GM12878 (cell line): Measurements from ENCODE around the gene ICA1.

ENCODE experiments used
- ATF7 ChIP-seq: fragments of 450-650 bp; IDR thresholded peaks from 2 replicates; pipeline ENCODE4 v1.6.1; 2016; ENCODE audit warnings: low read depth, mild to moderate bottlenecking
- CTCF ChIP-seq, 3 experiments: IDR thresholded peaks in 2 of 3; conservative IDR thresholded peaks in 1 of 3; 2 replicates each; pipeline ENCODE4 v1.5.1; 2011; ENCODE audit warnings: low read depth in 3 of 3, low read length in 3 of 3, mild to moderate bottlenecking in 3 of 3, control low read depth in 2 of 3, moderate library complexity in 2 of 3, inconsistent platforms in 1 of 3, mixed read lengths in 1 of 3; ENCODE audit not compliant: control insufficient read depth in 2 of 3, insufficient read depth in 1 of 3; ENCODE audit errors: extremely low read depth in 1 of 3
- CUX1 ChIP-seq: IDR thresholded peaks from 2 replicates; pipeline ENCODE4 v1.6.1; 2012; ENCODE audit warnings: improper control_type of control experiment, low read depth, low read length; ENCODE audit not compliant: insufficient replicate concordance

- TF ChIP-seq CUX1 (no peak), ATF7 (no peak), CTCF (IDR thresholded peaks at IDR 0.05 in 2 of 3, conservative IDR thresholded peaks at IDR 0.05 in 1 of 3; ENCODE audit: control insufficient read depth in 2 of 3, extremely low read depth in 1 of 3, insufficient read depth in 1 of 3, low read depth in 3 of 3, low read length in 3 of 3) (no peak)
Observed at GRCh38 chr7:8221567-8221966, 40.4 kb downstream of the ICA1 start.
